AG09319 (cell line): Measurements from ENCODE around the gene AGPS.

Experiments used
- DNase-seq: peaks from one replicate; pipeline ENCODE4 v3.0.0-alpha.2; 2010; ENCODE audit warnings: low read depth; ENCODE audit errors: extremely low read depth
- CTCF ChIP-seq: IDR thresholded peaks from 2 replicates; pipeline ENCODE4 v1.5.1; 2011; ENCODE audit warnings: low read depth, mild to moderate bottlenecking, inconsistent platforms, low read length, moderate library complexity

Gene AGPS

GRCh38 chr2:177587371-177587770 lies 194.8 kb downstream of the AGPS start:
- TF ChIP-seq CTCF: no peak
- no peak for DNase-seq

GRCh38 chr2:177588671-177589070 lies 196.1 kb downstream of the AGPS start:
- no peak for DNase-seq
- TF ChIP-seq CTCF: no peak

GRCh38 chr2:177589186-177589585 lies 196.6 kb downstream of the AGPS start:
- TF ChIP-seq CTCF: no peak
- no peak for DNase-seq

- no peak for DNase-seq
- no peak for TF ChIP-seq CTCF
Observed at GRCh38 chr2:177592397-177592796, 199.8 kb downstream of the AGPS start.

GRCh38 chr2:177592945-177593344 lies 200.4 kb downstream of the AGPS start:
- TF ChIP-seq CTCF: no peak
- DNase-seq: no peak

- DNase-seq: no peak
- TF ChIP-seq CTCF: no peak
Observed at GRCh38 chr2:177593402-177593801, 200.8 kb downstream of the AGPS start.
